K562 (cell line): ENCODE data around the gene TLR5. TPM values are rescaled to one million over a fixed set of nuclear protein-coding genes. Genes with fewer than 3 reads are reported as not detected.

Experiments used
- ATAC-seq: fragments of 200-7000 bp; cut with Tn5 transposase; 3 replicates; pipeline ENCODE4 v1.9.1; 2020; ENCODE audit warnings: moderate library complexity
- BruUV-seq: library from RNA; stranded (reverse); fragments of 400-500 nt; replicated peaks from 2 replicates; lab custom pipeline; 2021; lab: Mats Ljungman, UMichigan
- CTCF ChIA-PET: fragments of 300-600 bp; formaldehyde crosslinking; extraction: SDS; loops from one replicate; lab custom pipeline; 2021; ENCODE audit warnings: low intra/inter-chr PET ratio; lab: Yijun Ruan, JAX
- POLR2A ChIA-PET: fragments of 300-600, 350-650 bp; sonication (Branson Sonifier 250); formaldehyde crosslinking; extraction: SDS; loops from one replicate; lab custom pipeline; 2021; ENCODE audit warnings: antibody characterized with exemption, inconsistent platforms; lab: Yijun Ruan, JAX
- DNase-seq, 4 experiments: peaks; one replicate each; pipeline versions ENCODE4 v3.0.0 to v3.0.0-alpha.2; 2011 to 2018; ENCODE audit warnings: low spot score in 3 of 4, mixed read lengths in 3 of 4; ENCODE audit errors: extremely low read depth in 1 of 4
- FAIRE-seq: peaks from 2 replicates; lab custom pipeline; 2011; peaks lifted over from hg19 to GRCh38; lab: Jason Lieb, UNC
- H2AFZ ChIP-seq: 2 replicates; pipeline ENCODE4 v1.6.0; 2011; ENCODE audit warnings: low read depth, low read length, control low read depth, inconsistent platforms
- H3K27ac ChIP-seq: fragments of 200-600 bp; 3 replicates; pipeline ENCODE4 v1.8.0; 2011; ENCODE audit warnings: low read depth, mild to moderate bottlenecking, control low read depth, inconsistent platforms, low read length, moderate library complexity, mixed read lengths; ENCODE audit errors: extremely low read depth
- H3K27me3 ChIP-seq, 2 experiments: fragments of 300-600 bp in 1 of 2; 2 replicates in 1 of 2; 3 replicates in 1 of 2; pipeline versions ENCODE4 v1.6.0 to v1.8.0; 2011; ENCODE audit warnings: inconsistent platforms in 2 of 2, low read length in 2 of 2, mild to moderate bottlenecking in 1 of 2, mixed read lengths in 1 of 2, moderate library complexity in 1 of 2; ENCODE audit not compliant: control insufficient read depth in 2 of 2, insufficient read depth in 2 of 2
- H3K36me3 ChIP-seq: fragments of 300-600 bp; 3 replicates; pipeline ENCODE4 v1.8.0; 2011; ENCODE audit warnings: mild to moderate bottlenecking, low read length, inconsistent platforms; ENCODE audit not compliant: control insufficient read depth, insufficient read depth
- H3K4me1 ChIP-seq, 2 experiments: fragments of 200-600 bp in 1 of 2; replicated peaks in 1 of 2; 2 replicates in 1 of 2; 3 replicates in 1 of 2; pipeline versions ENCODE4 v1.5.1 to v1.8.0; 2011; ENCODE audit warnings: inconsistent platforms in 2 of 2, low read length in 2 of 2, mild to moderate bottlenecking in 1 of 2, mixed read lengths in 1 of 2, moderate library complexity in 1 of 2; ENCODE audit not compliant: control insufficient read depth in 2 of 2, insufficient read depth in 2 of 2
- H3K4me2 ChIP-seq: 2 replicates; pipeline ENCODE4 v1.6.1; 2011; ENCODE audit warnings: low read length, control low read depth, inconsistent platforms, mixed read lengths; ENCODE audit not compliant: insufficient read depth
- H3K4me3 ChIP-seq: fragments of 200-600 bp; sonication (generic), shearing (Covaris generic); 2 replicates; pipeline ENCODE4 v1.5.1; 2016; ENCODE audit warnings: control low read depth, inconsistent platforms
- H3K79me2 ChIP-seq: fragments of 200-600 bp; 3 replicates; pipeline ENCODE4 v1.8.0; 2011; ENCODE audit warnings: low read length, inconsistent platforms; ENCODE audit not compliant: control insufficient read depth, insufficient read depth
- H3K9ac ChIP-seq, 2 experiments: 2 replicates each; pipeline versions ENCODE4 v1.6.0 to v1.6.1; 2011; ENCODE audit warnings: low read depth in 2 of 2, low read length in 2 of 2, control low read depth in 1 of 2, inconsistent platforms in 1 of 2, mild to moderate bottlenecking in 1 of 2, mixed read lengths in 1 of 2; ENCODE audit not compliant: insufficient read depth in 1 of 2
- H3K9me1 ChIP-seq: one replicate; pipeline ENCODE4 v1.6.0; 2011; ENCODE audit warnings: inconsistent platforms, mild to moderate bottlenecking, low read length, moderate library complexity; ENCODE audit not compliant: control insufficient read depth, insufficient read depth
- H3K9me3 ChIP-seq: replicated peaks from 2 replicates; pipeline ENCODE4 v1.5.1; 2011; ENCODE audit warnings: low read depth, low read length, inconsistent platforms; ENCODE audit not compliant: control insufficient read depth, insufficient read depth
- H4K20me1 ChIP-seq: replicated peaks from 2 replicates; pipeline ENCODE4 v1.6.1; 2011; ENCODE audit warnings: low read length, inconsistent platforms, mixed read lengths; ENCODE audit not compliant: control insufficient read depth, insufficient read depth
- DNMT1 ChIP-seq: fragments of 450-650 bp; IDR thresholded peaks from 2 replicates; pipeline ENCODE4 v1.6.1; 2016; ENCODE audit warnings: antibody characterized with exemption, mild to moderate bottlenecking
- ESRRB ChIP-seq: fragments of 250-450 bp; sonication (Bioruptor Pico); IDR thresholded peaks from 2 replicates; pipeline ENCODE4 v1.5.0; 2020; ENCODE audit warnings: mild to moderate bottlenecking, moderate library complexity, borderline replicate concordance
- NFXL1 ChIP-seq: fragments of 450-650 bp; formaldehyde crosslinking; IDR thresholded peaks from 2 replicates; pipeline ENCODE4 v1.4.0; 2021; ENCODE audit warnings: mild to moderate bottlenecking
- SOX6 ChIP-seq: fragments of 450-650 bp; IDR thresholded peaks from 2 replicates; pipeline ENCODE4 v1.6.1; 2014; ENCODE audit warnings: mild to moderate bottlenecking
- WGBS: fragments of 100-300 bp; shearing (Covaris generic); methylation state at CpG from one replicate; pipeline ENCODE4 v1.1.6; 2016; ENCODE audit warnings: low coverage, mixed read lengths; ENCODE audit not compliant: insufficient coverage; ENCODE audit errors: missing lambda C conversion rate; 5-methylcytosine and 5-hydroxymethylcytosine counted together
- in situ Hi-C: fragments of 300-500 bp; cut with MboI; formaldehyde crosslinking; loops from 4 replicates; pipeline ENCODE4 v1.15.0; 2018; ENCODE audit warnings: inconsistent platforms, mixed read lengths
- intact Hi-C: fragments of 100-400 bp; cut with micrococcal nuclease; formaldehyde crosslinking; loops from 2 replicates; pipeline ENCODE4 v1.14.2; 2022
- polyA plus RNA-seq, 8 experiments: library from polyadenylated mRNA; depleted of rRNA in 4 of 8; stranded (reverse) in 5 of 8; unstranded in 3 of 8; fragments of >200 nt; fragmentation: Nextera tagmentation in 2 of 8; fragmentation: Illumina TruSeq in 1 of 8; extraction: Ambion mirVana in 2 of 8; extraction: Trizol in 1 of 8; gene quantifications; 2 replicates each; pipeline versions ENCODE4 v1.2.1 to v1.2.3, GENCODE V29; 2011 to 2014; ENCODE audit warnings: inconsistent platforms in 1 of 8, missing spikeins in 1 of 8
- total RNA-seq, 7 experiments: library from RNA; depleted of rRNA in 6 of 7; stranded (reverse); fragments of >200 nt in 6 of 7; fragmentation: Illumina TruSeq in 2 of 7; extraction: Trizol in 2 of 7; gene quantifications; 2 replicates each; pipeline versions ENCODE4 v1.2.1 to v1.2.3, GENCODE V29; 2011 to 2021; ENCODE audit warnings: low replicate concordance in 1 of 7
- TF ChIP-seq, protein P1 (sequence below), 2 experiments: fragments of 450-650 bp in 1 of 2; sonication (generic) in 1 of 2; formaldehyde crosslinking in 1 of 2; IDR thresholded peaks in 1 of 2; conservative IDR thresholded peaks in 1 of 2; 2 replicates each; pipeline versions ENCODE4 v1.6.1 to v1.8.1; 2016 to 2023; ENCODE audit warnings: mild to moderate bottlenecking in 2 of 2, moderate library complexity in 2 of 2, inconsistent platforms in 1 of 2, missing genetic modification reagents in 1 of 2
- TF ChIP-seq, protein P2 (sequence below): fragments of 450-650 bp; conservative IDR thresholded peaks from 2 replicates; pipeline ENCODE4 v1.6.1; 2016; ENCODE audit warnings: missing genetic modification characterization, low read depth, mild to moderate bottlenecking, missing compliant biosample characterization, moderate library complexity
- TF ChIP-seq, protein P3 (sequence below), 2 experiments: IDR thresholded peaks in 1 of 2; conservative IDR thresholded peaks in 1 of 2; 2 replicates each; pipeline ENCODE4 v1.6.1; 2016; ENCODE audit warnings: low read depth in 2 of 2, mild to moderate bottlenecking in 1 of 2, missing compliant biosample characterization in 1 of 2, missing genetic modification characterization in 1 of 2, moderate library complexity in 1 of 2
- TF ChIP-seq, protein P4 (sequence below): fragments of 450-650 bp; formaldehyde crosslinking; IDR thresholded peaks from 2 replicates; pipeline ENCODE4 v1.4.0; 2020; ENCODE audit warnings: mild to moderate bottlenecking, moderate library complexity
- TF ChIP-seq, protein P5 (sequence below): fragments of 150-350 bp; IDR thresholded peaks from 2 replicates; pipeline ENCODE4 v1.6.1; 2014; ENCODE audit warnings: low read depth, mild to moderate bottlenecking, low read length, borderline replicate concordance
- TF ChIP-seq, protein P6 (sequence below): fragments of 250-450 bp; sonication (Bioruptor Pico); IDR thresholded peaks from 2 replicates; pipeline ENCODE4 v1.5.0; 2021

TLR5 gene
- total and polyA plus RNA-seq, 9 of the 15 experiments (the other 6 are each of a cell fraction or from before 2014, with no cell fraction given): 0.93 to 7.4 (median 1.9) TPM

DNA sequence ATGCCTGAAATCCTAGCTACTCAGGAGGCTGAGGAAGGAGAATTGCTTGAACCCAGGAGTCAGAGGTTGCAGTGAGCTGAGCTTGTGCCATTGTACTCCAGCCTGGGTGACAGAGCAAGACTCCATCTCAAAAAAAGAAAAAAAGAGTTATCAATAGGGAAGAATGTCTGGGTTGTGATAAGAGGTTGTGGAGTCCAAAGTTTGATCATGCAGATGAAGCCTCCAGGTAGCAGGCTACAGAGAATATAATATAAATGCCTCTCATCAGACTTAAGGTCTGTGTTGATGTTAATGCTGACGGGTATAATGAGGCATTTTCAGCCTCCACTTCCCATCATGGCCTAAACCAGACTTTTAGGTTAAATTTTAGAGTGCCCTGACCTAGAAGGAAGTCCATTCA lies 24.6 kb downstream of the TLR5 start:
- intact Hi-C loops: no loop called here
- no peaks in the 10 kb centered on the region for H3K79me2 ChIP-seq
- no peak for DNase-seq
- WGBS: 0% methylated on average over 1 of the region's 1 CpG
- H3K9me1 ChIP-seq: no peaks in the 10 kb centered on the region
- H3K9ac ChIP-seq: no peak overlapping the region
- H3K36me3 ChIP-seq: no peaks in the 10 kb centered on the region
- no peak overlapping the region for H3K4me2 ChIP-seq
- in situ Hi-C loops: no loop called here
- FAIRE-seq: no peak
- no peak overlapping the region for H3K4me3 ChIP-seq
- no peaks in the 10 kb centered on the region for H3K4me1 ChIP-seq
- no TSS peak for BruUV-seq
- no peak overlapping the region for H2AFZ ChIP-seq
- H3K27me3 ChIP-seq: peaks cover 0 to 10% of the 10 kb centered on the region in 2 experiments; a peak in 1 of 5 replicates
- ATAC-seq: no peak
- H4K20me1 ChIP-seq: no peaks in the 10 kb centered on the region
- no peak overlapping the region for H3K27ac ChIP-seq
- CTCF ChIA-PET: no interaction called here
- H3K9me3 ChIP-seq: 0 out of 2 replicates have a peak, but pooled peaks cover 2% of the 10 kb centered on the region
- POLR2A ChIA-PET: interaction anchor here (0.6 kb wide), 1 partner anchor 439 kb away, joined by 3 read pairs; no protein-coding TSS in a partner anchor
- no peak for TF ChIP-seq ESRRB (CRISPR knock-in tag)
- TF ChIP-seq, protein P1, sequence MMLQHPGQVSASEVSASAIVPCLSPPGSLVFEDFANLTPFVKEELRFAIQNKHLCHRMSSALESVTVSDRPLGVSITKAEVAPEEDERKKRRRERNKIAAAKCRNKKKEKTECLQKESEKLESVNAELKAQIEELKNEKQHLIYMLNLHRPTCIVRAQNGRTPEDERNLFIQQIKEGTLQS (IDR thresholded peaks at IDR 0.05): no peak
- TF ChIP-seq, protein P1 (CRISPR knock-in tag; conservative IDR thresholded peaks at IDR 0.05): no peak
- TF ChIP-seq NFXL1: no peak
- TF ChIP-seq DNMT1: no peak
- TF ChIP-seq, protein P2, sequence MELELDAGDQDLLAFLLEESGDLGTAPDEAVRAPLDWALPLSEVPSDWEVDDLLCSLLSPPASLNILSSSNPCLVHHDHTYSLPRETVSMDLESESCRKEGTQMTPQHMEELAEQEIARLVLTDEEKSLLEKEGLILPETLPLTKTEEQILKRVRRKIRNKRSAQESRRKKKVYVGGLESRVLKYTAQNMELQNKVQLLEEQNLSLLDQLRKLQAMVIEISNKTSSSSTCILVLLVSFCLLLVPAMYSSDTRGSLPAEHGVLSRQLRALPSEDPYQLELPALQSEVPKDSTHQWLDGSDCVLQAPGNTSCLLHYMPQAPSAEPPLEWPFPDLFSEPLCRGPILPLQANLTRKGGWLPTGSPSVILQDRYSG: no peak
- TF ChIP-seq SOX6: no peak
- TF ChIP-seq, protein P3, sequence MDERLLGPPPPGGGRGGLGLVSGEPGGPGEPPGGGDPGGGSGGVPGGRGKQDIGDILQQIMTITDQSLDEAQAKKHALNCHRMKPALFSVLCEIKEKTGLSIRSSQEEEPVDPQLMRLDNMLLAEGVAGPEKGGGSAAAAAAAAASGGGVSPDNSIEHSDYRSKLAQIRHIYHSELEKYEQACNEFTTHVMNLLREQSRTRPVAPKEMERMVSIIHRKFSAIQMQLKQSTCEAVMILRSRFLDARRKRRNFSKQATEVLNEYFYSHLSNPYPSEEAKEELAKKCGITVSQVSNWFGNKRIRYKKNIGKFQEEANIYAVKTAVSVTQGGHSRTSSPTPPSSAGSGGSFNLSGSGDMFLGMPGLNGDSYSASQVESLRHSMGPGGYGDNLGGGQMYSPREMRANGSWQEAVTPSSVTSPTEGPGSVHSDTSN (CRISPR knock-in tag; IDR thresholded peaks at IDR 0.05; ENCODE audit: low read depth): no peak
- TF ChIP-seq, protein P3 (tag; conservative IDR thresholded peaks at IDR 0.05; ENCODE audit: low read depth): no peak
- TF ChIP-seq, protein P4, sequence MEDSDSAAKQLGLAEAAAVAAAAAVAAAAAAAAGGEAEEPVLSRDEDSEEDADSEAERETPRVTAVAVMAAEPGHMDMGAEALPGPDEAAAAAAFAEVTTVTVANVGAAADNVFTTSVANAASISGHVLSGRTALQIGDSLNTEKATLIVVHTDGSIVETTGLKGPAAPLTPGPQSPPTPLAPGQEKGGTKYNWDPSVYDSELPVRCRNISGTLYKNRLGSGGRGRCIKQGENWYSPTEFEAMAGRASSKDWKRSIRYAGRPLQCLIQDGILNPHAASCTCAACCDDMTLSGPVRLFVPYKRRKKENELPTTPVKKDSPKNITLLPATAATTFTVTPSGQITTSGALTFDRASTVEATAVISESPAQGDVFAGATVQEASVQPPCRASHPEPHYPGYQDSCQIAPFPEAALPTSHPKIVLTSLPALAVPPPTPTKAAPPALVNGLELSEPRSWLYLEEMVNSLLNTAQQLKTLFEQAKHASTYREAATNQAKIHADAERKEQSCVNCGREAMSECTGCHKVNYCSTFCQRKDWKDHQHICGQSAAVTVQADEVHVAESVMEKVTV: no peak
- TF ChIP-seq, protein P5, sequence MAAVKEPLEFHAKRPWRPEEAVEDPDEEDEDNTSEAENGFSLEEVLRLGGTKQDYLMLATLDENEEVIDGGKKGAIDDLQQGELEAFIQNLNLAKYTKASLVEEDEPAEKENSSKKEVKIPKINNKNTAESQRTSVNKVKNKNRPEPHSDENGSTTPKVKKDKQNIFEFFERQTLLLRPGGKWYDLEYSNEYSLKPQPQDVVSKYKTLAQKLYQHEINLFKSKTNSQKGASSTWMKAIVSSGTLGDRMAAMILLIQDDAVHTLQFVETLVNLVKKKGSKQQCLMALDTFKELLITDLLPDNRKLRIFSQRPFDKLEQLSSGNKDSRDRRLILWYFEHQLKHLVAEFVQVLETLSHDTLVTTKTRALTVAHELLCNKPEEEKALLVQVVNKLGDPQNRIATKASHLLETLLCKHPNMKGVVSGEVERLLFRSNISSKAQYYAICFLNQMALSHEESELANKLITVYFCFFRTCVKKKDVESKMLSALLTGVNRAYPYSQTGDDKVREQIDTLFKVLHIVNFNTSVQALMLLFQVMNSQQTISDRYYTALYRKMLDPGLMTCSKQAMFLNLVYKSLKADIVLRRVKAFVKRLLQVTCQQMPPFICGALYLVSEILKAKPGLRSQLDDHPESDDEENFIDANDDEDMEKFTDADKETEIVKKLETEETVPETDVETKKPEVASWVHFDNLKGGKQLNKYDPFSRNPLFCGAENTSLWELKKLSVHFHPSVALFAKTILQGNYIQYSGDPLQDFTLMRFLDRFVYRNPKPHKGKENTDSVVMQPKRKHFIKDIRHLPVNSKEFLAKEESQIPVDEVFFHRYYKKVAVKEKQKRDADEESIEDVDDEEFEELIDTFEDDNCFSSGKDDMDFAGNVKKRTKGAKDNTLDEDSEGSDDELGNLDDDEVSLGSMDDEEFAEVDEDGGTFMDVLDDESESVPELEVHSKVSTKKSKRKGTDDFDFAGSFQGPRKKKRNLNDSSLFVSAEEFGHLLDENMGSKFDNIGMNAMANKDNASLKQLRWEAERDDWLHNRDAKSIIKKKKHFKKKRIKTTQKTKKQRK: no peak
- TF ChIP-seq, protein P6, sequence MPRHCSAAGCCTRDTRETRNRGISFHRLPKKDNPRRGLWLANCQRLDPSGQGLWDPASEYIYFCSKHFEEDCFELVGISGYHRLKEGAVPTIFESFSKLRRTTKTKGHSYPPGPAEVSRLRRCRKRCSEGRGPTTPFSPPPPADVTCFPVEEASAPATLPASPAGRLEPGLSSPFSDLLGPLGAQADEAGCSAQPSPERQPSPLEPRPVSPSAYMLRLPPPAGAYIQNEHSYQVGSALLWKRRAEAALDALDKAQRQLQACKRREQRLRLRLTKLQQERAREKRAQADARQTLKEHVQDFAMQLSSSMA (CRISPR knock-in tag): no peak
